ENCODE results near the gene KCNC2.

- TF ChIP-seq CTCF (IDR thresholded peaks at IDR 0.05), result no peak
- TF ChIP-seq POLR2A (IDR thresholded peaks at IDR 0.05), result no peak
Observed at GRCh38 chr12:75192196-75192595, 17.4 kb downstream of the KCNC2 start.
